Adipose tissue (tissue), 3 donors: ENCODE measurements around the gene FHDC1. TPM values are rescaled to one million over a fixed set of nuclear protein-coding genes. Genes with fewer than 3 reads are reported as not detected.

ENCODE experiments used
- H3K27ac ChIP-seq: one replicate; pipeline ENCODE4 v1.5.1; 2013; ENCODE audit warnings: low read depth, low read length
- WGBS, 3 donors: extraction: QIAGEN DNeasy Blood & Tissue Kit; methylation state at CpG; one replicate each; pipeline ENCODE4 v1.1.7; 2013; 5-methylcytosine and 5-hydroxymethylcytosine counted together
- polyA plus RNA-seq, 3 donors: library from polyadenylated mRNA; stranded (reverse); fragments of 200-250 nt; gene quantifications; one replicate each; pipeline ENCODE4 v1.2.3, GENCODE V29; 2013
- donor health status: healthy with polysubstance abuse.
- donor health status: Bipolar disorder and iron deficiency.
- donor health status: healthy.

The FHDC1 gene
- polyA plus RNA-seq, 3 donors: 0.61 to 1.5 (median 0.69) TPM

DNA sequence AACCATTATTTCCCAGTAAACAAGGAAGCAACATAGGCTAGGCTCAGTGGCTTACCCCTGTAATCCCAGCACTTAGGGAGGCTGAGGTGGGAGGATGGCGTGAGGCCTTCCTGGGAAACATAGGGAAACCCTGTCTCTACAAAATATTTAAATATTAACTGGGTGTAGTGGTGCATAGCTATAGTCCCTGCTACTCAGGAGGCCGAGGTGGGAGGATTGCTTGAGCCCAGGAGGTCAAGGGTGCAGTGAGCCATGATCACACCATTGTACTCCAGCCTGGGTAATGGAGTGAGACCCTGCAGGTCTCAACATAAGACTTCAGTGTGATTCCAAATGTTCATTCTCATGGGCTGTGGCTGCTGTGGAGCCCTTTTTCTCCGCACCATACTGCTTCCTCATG is 34.9 kb downstream of the FHDC1 start:
- no peak overlapping the region for H3K27ac ChIP-seq
- 95 to 96% (median 96%) methylated on average over 3 of the region's 3 CpGs for WGBS, 3 donors

DNA sequence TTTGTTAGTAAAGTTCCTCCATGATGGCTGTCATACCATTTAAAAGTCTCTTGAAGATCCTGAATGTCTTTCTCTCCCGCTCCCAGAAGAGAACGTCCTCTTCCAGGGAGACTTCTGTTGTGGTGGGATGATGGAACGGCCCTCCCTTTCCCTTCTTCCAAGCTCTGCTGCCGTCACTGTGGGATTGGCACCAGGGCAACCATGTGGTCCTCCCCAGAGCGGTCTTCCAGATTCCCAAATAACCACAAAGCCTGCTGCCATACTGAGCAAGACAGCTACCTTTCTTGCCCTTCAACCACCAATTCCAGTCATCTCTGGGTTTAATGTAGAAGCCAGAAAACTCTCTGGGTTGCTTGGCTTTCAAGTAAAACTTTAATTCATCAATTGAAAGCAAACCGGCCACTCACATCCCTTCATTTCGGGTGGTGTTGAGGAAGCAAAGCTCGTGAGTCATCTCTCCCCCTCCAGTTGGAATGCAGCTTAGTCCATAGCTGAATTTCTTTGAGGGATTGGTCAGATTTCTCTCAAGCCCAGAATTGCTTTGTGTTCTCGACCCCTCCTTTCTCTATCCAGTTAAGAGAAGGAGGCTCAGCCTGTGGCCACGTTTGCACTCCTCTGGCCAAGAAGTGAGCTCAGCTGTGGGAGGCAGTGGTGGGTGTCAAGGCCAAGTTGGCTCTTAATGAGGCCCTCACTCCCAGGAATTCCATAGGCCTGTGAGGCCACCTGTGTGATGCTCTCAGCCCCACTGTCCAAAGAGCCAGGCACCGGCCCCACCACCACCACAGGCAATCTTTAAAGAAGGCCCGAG is 36.9 kb downstream of the FHDC1 start:
- no peak overlapping the region for H3K27ac ChIP-seq
- 66 to 84% (median 67%) methylated on average over 12 of the region's 12 CpGs for WGBS, 3 donors

DNA sequence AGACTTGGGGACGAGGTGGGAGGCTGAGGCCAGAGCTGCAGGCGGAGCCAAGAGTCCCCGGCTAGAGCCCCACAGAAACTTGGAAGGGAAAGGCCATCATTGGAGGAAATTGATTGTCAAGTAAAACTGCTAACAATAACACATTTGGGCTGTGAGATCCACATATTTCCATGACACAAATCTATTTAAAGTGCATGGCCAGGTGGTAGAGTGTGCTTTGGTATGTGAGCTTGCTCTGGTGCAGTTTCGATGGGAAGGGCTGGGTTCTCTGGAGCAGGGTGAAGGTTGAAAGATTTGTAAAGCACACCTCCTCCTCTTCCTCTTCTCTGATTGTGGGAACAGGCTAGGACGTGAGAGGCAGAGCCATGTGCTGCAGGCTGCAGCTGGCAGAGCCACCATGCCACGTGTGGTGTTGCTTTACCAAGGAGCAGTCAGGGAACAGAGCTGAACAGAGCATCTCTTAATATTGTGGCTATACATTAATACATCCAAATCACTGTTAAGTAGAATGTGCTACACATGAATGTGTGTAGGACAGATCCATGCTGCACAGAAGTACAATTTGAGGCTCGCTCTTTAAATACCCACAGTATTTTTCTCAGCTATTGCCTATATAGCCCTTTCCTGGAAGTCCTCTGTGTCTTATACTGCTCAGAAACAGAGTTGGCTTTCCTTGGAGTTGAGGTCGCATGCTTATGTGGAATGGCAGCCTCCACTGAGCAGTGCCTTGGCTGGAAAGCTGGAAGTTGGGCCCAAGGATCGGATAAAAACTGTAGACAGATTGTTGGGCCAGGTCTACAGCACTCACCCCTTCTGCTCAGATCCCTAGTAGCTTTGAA is 37.7 kb downstream of the FHDC1 start:
- WGBS, 3 donors: 73 to 85% (median 74%) methylated on average over 9 of the region's 9 CpGs
- H3K27ac ChIP-seq: no peak overlapping the region

DNA sequence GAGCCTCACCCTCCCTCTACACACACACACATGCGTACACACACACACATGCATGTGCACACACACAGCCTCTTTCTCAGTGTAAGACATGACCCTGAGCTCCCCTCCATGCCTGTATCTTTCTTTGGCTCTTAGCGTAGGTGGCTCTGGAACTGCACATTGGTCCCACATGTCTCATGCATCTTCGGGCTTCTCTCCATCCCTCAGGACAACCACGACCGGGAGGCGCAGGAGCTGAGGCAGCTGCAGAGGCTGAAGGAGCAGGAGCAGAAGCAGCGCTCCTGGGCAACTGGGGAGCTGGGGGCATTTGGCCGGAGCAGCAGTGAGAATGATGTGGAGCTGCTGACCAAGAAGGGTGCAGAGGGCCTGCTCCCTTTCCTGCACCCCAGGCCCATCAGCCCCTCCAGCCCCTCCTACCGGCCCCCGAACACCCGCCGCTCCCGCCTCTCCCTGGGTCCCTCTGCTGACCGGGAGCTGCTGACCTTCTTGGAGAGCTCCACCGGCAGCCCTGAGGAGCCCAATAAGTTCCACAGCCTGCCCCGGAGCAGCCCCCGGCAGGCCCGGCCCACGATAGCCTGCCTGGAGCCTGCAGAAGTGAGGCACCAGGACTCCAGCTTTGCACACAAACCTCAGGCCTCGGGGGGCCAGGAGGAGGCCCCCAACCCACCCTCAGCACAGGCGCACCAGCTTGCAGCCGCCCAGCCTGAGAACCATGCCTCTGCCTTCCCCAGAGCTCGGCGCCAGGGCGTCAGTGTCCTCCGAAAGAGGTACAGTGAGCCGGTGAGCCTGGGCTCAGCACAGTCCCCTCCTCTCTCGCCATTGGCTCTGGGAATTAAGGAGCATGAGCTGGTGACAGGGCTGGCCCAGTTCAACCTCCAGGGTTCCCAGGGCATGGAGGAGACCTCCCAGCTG is 38.6 kb downstream of the FHDC1 start:
- WGBS, 3 donors: 90 to 91% (median 91%) methylated on average over 24 to 28 of the region's 28 CpGs
- H3K27ac ChIP-seq: no peak overlapping the region

DNA sequence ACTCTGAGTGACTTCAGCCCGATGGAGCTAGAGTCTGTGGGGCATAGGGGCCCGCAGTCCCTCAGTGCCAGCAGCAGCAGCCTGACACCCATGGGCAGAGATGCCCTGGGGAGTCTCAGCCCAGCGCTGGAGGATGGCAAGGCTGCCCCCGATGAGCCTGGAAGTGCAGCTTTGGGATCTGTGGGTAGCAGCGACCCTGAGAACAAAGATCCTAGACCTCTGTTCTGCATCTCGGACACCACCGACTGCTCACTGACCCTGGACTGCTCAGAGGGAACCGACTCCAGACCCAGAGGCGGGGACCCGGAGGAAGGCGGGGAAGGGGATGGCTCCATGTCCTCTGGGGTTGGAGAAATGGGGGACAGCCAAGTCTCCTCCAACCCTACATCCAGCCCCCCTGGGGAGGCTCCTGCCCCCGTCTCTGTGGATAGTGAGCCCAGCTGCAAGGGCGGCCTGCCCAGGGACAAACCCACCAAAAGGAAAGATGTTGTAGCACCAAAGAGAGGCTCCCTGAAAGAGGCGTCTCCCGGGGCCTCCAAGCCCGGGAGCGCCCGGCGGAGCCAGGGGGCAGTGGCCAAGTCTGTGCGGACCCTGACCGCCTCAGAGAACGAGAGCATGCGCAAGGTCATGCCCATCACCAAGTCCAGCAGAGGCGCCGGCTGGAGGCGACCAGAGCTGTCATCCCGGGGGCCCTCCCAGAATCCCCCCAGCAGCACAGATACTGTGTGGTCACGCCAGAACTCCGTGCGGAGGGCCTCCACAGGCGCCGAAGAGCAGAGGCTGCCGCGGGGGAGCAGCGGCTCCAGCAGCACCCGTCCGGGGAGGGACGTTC is 39.5 kb downstream of the FHDC1 start:
- WGBS, 3 donors: 95 to 96% (median 95%) methylated on average over 37 to 38 of the region's 38 CpGs
- no peak overlapping the region for H3K27ac ChIP-seq

DNA sequence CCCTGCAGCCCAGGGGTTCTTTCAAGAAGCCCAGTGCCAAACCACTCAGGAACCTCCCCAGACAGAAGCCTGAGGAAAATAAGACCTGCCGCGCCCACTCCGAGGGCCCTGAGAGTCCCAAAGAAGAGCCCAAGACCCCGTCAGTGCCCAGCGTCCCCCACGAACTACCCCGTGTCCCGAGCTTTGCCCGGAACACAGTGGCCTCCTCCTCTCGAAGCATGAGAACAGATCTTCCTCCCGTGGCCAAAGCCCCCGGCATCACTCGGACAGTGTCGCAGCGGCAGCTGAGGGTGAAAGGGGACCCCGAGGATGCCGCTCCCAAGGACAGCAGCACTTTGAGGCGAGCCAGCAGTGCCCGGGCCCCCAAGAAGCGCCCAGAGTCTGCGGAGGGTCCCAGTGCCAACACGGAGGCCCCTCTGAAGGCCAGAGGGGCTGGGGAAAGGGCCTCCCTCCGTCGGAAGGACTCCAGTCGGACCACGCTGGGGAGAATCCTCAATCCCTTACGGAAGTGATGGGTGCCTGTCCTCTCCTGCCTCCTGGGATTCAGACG is 40.2 kb downstream of the FHDC1 start:
- 93 to 96% (median 94%) methylated on average over 28 of the region's 28 CpGs for WGBS, 3 donors
- H3K27ac ChIP-seq: no peak overlapping the region

DNA sequence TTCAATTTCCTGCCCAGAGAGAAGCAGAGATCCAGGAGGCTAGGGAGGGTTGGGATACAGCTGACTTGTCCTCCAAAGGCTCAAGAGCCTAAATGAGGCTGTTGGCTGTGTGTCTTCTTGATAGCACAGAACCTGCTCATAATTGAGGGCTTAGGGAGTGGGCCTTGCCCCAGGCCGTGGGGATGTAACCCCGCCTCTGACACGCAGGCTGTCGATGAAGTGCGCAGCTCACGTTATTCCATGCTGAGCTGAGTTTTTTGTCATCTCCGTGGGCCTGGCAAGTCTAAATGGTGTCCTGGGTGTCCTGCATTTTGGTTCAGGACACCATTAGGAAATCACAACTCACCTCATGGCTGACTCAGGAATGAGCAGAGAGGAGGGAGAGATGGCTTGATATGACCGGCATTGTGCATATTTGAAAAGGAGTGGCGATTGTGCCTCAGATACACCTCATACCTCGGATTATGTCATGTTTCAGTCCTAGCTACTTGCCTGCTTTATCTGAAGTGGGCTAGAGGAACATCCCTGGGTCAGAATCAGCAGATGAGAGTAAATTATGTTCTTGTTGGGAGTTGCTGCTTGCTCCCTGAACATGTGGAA is 43.7 kb downstream of the FHDC1 start:
- 85 to 87% (median 85%) methylated on average over 10 of the region's 10 CpGs for WGBS, 3 donors
- no peak overlapping the region for H3K27ac ChIP-seq

DNA sequence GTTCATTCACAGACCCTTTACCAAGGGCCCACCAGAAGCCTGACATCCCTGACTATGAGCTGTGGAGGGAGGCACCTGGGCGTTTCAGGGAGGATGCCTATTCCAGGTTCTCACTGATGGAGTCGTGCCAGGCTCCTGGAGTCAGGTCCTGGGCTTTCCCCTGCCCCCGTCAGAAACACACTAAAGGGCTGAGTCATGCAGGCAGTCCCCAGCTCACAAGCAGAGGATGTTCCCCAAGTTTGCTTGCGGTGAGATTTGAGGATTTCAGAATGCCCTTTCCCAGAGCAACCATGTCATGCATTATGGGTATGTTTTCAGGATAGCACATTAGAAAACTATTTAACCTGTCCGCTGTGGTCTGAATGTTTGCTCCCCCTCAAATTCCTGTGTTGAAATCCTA is 45.2 kb downstream of the FHDC1 start:
- WGBS, 3 donors: 62 to 70% (median 70%) methylated on average over 5 of the region's 5 CpGs
- no peak overlapping the region for H3K27ac ChIP-seq

DNA sequence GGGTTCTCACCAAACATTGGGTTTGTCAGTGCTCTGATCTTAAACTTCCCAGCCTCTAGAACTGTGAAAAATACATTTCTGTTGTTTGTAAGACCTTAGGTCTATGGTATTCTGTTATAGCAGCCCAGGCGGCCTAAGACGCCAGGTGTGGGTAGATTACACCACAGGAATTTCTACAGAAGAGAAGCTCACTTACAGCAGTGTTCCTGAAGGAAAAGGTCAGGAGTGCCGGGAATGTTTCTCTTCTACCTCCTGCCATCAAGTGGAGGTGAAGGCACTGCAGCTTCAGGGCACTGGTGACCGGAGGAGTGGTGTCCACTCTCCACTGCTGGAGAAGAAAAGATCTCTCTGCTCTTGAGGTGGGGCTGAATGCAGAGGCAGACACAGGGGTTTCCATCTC is 45.7 kb downstream of the FHDC1 start:
- no peak overlapping the region for H3K27ac ChIP-seq
- 80 to 89% (median 87%) methylated on average over 4 of the region's 4 CpGs for WGBS, 3 donors

DNA sequence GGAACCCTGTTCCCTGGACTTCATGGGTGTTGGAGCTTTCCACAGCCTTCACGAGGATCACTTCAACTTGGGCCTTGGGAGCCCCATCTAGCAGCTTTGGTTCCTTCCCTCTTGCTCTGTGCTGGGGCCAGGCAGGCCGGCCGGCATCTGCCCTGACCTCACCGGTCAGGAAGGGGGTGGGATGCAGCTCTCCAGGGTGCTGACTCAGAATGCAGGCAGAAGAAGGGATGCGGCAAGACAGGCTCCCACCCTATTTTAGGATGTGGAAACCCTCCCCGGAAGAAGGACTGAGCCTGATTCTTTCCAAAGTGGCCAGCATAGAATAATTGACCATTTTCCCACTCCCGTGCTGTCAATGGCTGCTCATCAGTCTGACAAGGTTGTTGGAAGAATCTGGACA is 47.1 kb downstream of the FHDC1 start:
- WGBS, 3 donors: 44 to 50% (median 47%) methylated on average over 7 of the region's 7 CpGs
- no peak overlapping the region for H3K27ac ChIP-seq

DNA sequence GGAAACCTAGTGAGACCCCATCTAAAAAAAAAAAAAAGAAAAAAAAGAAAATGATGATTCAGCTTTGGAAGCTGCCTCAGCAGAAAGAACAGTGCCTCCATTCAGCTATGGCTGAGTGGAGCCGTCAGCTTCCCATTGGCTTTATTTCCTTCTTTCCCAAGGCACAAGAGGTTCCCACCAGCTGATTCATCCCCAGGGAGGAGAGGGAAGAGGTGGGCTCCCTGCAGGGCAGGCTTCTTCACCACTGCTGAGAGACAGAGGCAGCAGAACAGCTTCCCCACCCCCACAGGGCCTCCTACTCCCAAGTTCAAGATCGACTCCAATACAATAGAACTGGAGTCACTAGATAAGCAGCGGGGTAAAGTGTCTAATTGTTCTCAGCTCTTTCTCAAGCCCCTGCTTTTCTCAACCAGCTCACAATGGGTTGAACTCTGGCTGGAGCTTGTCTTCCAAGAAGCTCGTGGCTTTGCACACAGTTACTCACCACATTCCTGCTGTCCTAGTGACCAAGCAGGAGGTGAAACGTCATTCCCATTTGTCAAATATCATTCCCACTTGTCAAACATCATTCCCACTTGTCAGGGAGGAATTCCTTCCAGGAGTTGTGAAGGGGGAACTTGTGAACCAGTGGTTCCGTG is 47.8 kb downstream of the FHDC1 start:
- 70 to 72% (median 72%) methylated on average over 6 of the region's 6 CpGs for WGBS, 3 donors
- H3K27ac ChIP-seq: no peak overlapping the region

DNA sequence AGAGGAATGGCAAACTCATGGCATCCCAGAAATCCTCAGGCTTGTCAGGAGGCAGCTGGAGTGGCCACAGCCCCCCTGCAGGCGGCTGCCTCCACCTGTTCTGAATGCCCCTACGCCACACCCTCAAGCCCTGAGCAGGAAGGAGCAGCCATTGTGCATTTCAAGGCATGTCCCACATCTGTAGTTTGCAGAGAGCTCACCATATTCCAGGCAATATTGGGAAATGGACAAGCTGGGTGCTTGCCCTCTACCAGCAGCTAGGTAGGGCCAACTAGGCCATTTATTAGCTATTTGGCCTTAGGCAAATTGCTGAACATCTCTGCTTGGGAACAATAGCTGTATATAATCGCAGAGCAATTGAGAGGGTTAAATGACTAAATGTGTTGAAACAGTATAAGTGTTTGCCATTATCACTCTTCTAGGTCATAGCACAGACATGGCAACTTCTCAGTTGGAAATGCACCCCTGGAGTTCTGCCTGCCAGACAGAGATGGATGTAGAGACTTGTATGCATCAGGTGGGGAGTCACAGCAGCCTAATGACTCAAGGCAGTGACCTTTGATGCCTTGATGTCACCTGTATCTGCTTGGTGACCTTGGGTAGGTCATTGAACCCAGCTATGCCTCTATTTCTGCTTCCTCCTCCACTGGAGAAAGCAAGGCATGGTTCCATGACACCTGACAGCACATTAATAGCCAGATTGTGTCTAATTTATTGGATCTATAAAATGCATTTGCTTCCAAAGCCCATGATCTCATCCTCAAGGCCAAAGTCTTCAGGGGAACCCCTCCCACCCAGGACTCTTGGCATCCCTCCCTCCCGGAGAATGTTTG is 52.8 kb downstream of the FHDC1 start:
- no peak overlapping the region for H3K27ac ChIP-seq
- 92 to 95% (median 95%) methylated on average over 4 of the region's 4 CpGs for WGBS, 3 donors

DNA sequence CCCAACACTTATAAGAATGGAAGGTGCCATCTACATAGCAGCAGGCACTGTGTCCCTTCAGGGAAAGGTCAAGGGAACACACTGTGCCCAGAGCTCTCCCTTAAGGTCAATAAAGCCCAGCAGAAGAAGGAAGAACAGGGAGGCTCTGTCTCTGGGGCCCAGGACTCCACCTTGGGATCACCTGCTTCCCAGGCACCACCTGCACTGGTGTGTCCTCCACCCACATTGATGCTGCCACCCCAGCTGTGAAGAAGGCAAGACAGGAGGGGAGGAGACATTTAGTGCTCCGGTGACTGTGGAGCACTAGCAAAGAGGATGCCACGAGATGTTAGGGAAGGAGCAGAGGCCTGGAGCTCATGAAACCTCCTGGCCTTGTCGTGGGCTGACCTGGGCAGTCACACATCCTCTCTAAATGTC is 53.4 kb downstream of the FHDC1 start:
- WGBS, 3 donors: 81 to 86% (median 85%) methylated on average over 3 of the region's 3 CpGs
- H3K27ac ChIP-seq: no peak overlapping the region

DNA sequence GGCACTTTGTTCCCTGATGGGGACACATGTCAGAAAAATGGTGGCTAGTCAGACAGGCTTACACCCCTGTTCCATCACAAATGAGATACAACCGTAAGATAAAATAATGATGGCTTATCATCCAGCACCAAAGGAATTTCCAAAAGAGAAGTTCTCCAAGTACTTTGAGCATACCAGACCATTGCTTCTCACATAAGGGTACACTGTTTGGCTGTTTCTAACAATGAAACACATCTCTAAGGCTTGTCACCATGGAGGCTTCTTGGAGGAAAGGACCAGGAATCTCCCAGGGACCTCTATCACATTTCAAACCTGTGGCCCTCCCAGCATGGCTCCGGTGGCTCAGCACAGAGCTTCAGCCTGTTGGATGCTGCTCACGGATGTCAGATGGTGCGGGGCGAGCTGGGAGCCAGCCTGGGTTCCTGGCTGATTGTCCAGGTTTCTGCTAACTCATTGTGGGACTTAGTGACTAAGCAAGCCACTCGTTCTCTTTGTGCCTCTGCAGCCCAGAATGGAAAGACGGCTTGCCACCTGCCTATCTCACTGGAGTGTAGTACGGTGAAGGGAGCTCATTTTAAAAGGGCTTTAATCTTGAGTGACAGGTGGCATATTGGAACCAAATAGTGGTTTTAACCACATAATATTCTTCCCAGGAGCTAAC is 54.5 kb downstream of the FHDC1 start:
- WGBS, 3 donors: 73 to 86% (median 82%) methylated on average over 8 of the region's 8 CpGs
- no peak overlapping the region for H3K27ac ChIP-seq

DNA sequence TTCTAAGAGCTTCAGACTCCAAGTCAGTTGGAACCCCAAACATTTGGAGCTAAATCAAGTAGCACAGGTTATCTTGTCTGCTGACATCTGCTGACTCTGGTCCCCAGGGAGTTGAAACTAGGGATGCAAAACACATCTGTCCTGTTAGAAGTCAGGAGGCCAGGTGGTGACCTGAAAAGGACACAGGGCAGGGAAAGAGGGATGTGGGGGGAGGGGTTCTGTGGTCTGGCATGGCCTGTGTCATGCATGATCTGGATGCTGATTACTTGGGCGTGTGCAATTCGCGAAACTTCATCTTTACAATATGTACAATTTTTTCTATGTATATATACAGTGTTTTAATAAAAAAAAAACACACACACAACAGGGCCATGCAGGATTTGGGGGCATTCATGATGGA is 55.3 kb downstream of the FHDC1 start:
- no peak overlapping the region for H3K27ac ChIP-seq
- 71 to 96% (median 73%) methylated on average over 3 of the region's 3 CpGs for WGBS, 3 donors
